ENCODE measurements around the gene PACRG. TPM values are rescaled to one million over a fixed set of nuclear protein-coding genes. Genes with fewer than 3 reads are reported as not detected.

The PACRG gene
- total and polyA plus RNA-seq, 2 of the 8 experiments (the other 6 are each of a cell fraction or from before 2014, with no cell fraction given) = 0.44 to 0.54 TPM

DNA sequence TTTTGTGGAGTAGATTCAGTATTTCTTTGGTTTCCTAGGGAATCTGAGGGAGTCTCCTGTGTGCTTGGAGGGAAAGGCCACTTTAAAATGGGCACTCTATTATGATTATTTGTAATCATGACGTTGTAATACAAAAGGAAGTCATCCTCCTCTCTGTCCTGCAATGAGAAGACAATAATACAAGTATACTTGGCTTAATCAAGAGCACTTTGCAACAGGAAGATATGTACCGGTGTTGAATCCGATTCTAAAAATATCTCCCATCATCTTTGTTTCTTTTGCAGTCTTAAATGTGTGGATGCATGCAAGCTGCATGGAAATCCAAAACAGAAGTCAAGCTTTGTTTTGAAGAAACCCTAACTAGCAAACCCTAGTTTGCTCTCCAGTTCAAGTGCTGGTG lies 592.6 kb downstream of the PACRG start:
- Histone ChIP-seq H3K4me1 (replicated peaks in 1 of 4; ENCODE audit: control insufficient read depth in 3 of 4, insufficient read depth in 4 of 4, low read length in 3 of 4) (no peaks in the 10 kb centered on the region; a peak in 1 of 7 replicates), H2BK12ac (ENCODE audit: low read depth, low read length) (no peak overlapping the region), H3K9me3 (ENCODE audit: insufficient read depth in 2 of 2, low read depth in 1 of 2, low read length in 1 of 2) (no peaks in the 10 kb centered on the region), H3K23me2 (ENCODE audit: low read depth, low read length) (no peaks in the 10 kb centered on the region), H4K91ac (replicated peaks; ENCODE audit: insufficient read length, low read length) (no peak overlapping the region), H3K27me3 (replicated peaks in 1 of 4; ENCODE audit: control insufficient read depth in 3 of 4, extremely low read depth in 1 of 4, insufficient read depth in 3 of 4, low read length in 3 of 4) (no peaks in the 10 kb centered on the region), H2AK5ac (ENCODE audit: low read depth, low read length) (no peak overlapping the region), H2BK120ac (replicated peaks; ENCODE audit: low read depth, low read length) (no peak overlapping the region), H3K79me2 (ENCODE audit: control insufficient read depth in 1 of 2, insufficient read depth in 2 of 2, low read length in 2 of 2) (no peaks in the 10 kb centered on the region), H4K8ac (ENCODE audit: extremely low read depth, insufficient read depth, low read length) (no peak overlapping the region), H3K4me3 (ENCODE audit: extremely low read depth in 1 of 4, insufficient read depth in 2 of 4, low read depth in 3 of 4, low read length in 4 of 4) (no peak overlapping the region), H3K9ac (replicated peaks in 1 of 4; ENCODE audit: extremely low read depth in 1 of 4, low read depth in 3 of 4, low read length in 3 of 4) (no peak overlapping the region), H4K5ac (ENCODE audit: insufficient read length, low read depth, low read length) (no peak overlapping the region), H3K4me2 (ENCODE audit: insufficient read depth in 1 of 2, low read depth in 2 of 2, low read length in 2 of 2) (no peak overlapping the region), H3K4ac (replicated peaks; ENCODE audit: insufficient read length, low read depth, low read length) (no peak overlapping the region), H3K36me3 (ENCODE audit: control insufficient read depth in 2 of 4, insufficient read depth in 4 of 4, low read length in 3 of 4) (no peaks in the 10 kb centered on the region), H2BK20ac (ENCODE audit: low read length) (no peak overlapping the region), H3K23ac (ENCODE audit: insufficient read length) (no peak overlapping the region), H3K18ac (ENCODE audit: extremely low read depth, low read length) (no peak overlapping the region), H4K20me1 (replicated peaks in 1 of 2; ENCODE audit: control insufficient read depth in 1 of 2, insufficient read depth in 2 of 2, low read length in 2 of 2) (no peaks in the 10 kb centered on the region), H2BK5ac (ENCODE audit: low read depth, low read length) (no peak overlapping the region), H3K56ac (replicated peaks; ENCODE audit: insufficient read length, low read depth, low read length) (no peak overlapping the region), H2AFZ (ENCODE audit: low read length) (no peak overlapping the region), H3K27ac (ENCODE audit: low read depth, low read length) (no peak overlapping the region), H3K79me1 (ENCODE audit: low read depth, low read length) (no peaks in the 10 kb centered on the region), H3K14ac (ENCODE audit: insufficient read length) (no peak overlapping the region), H2BK15ac (ENCODE audit: low read length) (no peak overlapping the region)
- WGBS, 2 experiments (ENCODE audit: extremely low coverage in 1 of 2, insufficient coverage in 1 of 2, insufficient read length in 1 of 2, insufficient replicate concordance in 2 of 2, low coverage in 1 of 2, low lambda C conversion rate in 2 of 2, missing lambda C conversion rate in 1 of 2) = 92% methylated on average over 3 of the region's 3 CpGs; no CpG with 5 or more reads in 1 of the 2 experiments
- ChIA-PET CTCF (ENCODE audit: partially characterized antibody) (interaction anchor here (0.6 to 0.7 kb wide), 3 partner anchors 19 to 786 kb away, joined by 3 read pairs; no protein-coding TSS in a partner anchor), POLR2A (ENCODE audit: partially characterized antibody) (no interaction called here)
- DNase-seq (ENCODE audit: low read depth in 1 of 2, low spot score in 2 of 2) (no peak), FAIRE-seq (no peak)
- no peak for TF ChIP-seq RFX5 (IDR thresholded peaks at IDR 0.05; ENCODE audit: borderline replicate concordance, low read depth, low read length)
- TF ChIP-seq, protein P1, sequence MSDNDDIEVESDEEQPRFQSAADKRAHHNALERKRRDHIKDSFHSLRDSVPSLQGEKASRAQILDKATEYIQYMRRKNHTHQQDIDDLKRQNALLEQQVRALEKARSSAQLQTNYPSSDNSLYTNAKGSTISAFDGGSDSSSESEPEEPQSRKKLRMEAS (IDR thresholded peaks at IDR 0.05) = no peak
- TF ChIP-seq SIN3A (conservative IDR thresholded peaks at IDR 0.05 in 1 of 2, IDR thresholded peaks at IDR 0.05 in 1 of 2; ENCODE audit: low read depth in 1 of 2, low read length in 2 of 2) = no peak
- no peak for TF ChIP-seq EZH2 (IDR thresholded peaks at IDR 0.05; ENCODE audit: low read depth, low read length, severe bottlenecking)
- TF ChIP-seq NANOG (IDR thresholded peaks at IDR 0.05; ENCODE audit: insufficient read depth, low read depth, low read length, poor library complexity, severe bottlenecking) = no peak
- TF ChIP-seq CBX5 (IDR thresholded peaks at IDR 0.05; ENCODE audit: low read depth, low read length) = no peak
- TF ChIP-seq MAFK (IDR thresholded peaks at IDR 0.05; ENCODE audit: low read depth, low read length) = no peak
- no peak for TF ChIP-seq POLR2A (IDR thresholded peaks at IDR 0.05; ENCODE audit: control extremely low read depth in 1 of 2, low read depth in 2 of 2, low read length in 2 of 2)
- TF ChIP-seq KDM5A (IDR thresholded peaks at IDR 0.05; ENCODE audit: low read length) = no peak
- TF ChIP-seq, protein P2, sequence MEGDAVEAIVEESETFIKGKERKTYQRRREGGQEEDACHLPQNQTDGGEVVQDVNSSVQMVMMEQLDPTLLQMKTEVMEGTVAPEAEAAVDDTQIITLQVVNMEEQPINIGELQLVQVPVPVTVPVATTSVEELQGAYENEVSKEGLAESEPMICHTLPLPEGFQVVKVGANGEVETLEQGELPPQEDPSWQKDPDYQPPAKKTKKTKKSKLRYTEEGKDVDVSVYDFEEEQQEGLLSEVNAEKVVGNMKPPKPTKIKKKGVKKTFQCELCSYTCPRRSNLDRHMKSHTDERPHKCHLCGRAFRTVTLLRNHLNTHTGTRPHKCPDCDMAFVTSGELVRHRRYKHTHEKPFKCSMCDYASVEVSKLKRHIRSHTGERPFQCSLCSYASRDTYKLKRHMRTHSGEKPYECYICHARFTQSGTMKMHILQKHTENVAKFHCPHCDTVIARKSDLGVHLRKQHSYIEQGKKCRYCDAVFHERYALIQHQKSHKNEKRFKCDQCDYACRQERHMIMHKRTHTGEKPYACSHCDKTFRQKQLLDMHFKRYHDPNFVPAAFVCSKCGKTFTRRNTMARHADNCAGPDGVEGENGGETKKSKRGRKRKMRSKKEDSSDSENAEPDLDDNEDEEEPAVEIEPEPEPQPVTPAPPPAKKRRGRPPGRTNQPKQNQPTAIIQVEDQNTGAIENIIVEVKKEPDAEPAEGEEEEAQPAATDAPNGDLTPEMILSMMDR (IDR thresholded peaks at IDR 0.05; ENCODE audit: control extremely low read depth in 1 of 3, insufficient read depth in 1 of 3, low read depth in 1 of 3, low read length in 3 of 3) = no peak
- no peak for TF ChIP-seq KDM1A (IDR thresholded peaks at IDR 0.05; ENCODE audit: borderline replicate concordance, low read length)
